Endothelial cell of umbilical vein (primary cell): Measurements from ENCODE around the gene PI4K2B. TPM values are rescaled to one million over a fixed set of nuclear protein-coding genes. Genes with fewer than 3 reads are reported as not detected.

ENCODE experiments used
- BruUV-seq: library from RNA; stranded (reverse); fragments of 400-500 nt; replicated peaks from 2 replicates; lab custom pipeline; 2021; lab: Mats Ljungman, UMichigan
- CTCF ChIA-PET: fragments of 300-600, 350-600 bp; sonication (Branson Sonifier 250); formaldehyde crosslinking; loops from one replicate; lab custom pipeline; 2021; ENCODE audit warnings: antibody characterized with exemption, inconsistent platforms; lab: Charles Lee
- POLR2A ChIA-PET: fragments of 300-600, 350-600 bp; sonication (Branson Sonifier 250); formaldehyde crosslinking; loops from one replicate; lab custom pipeline; 2021; ENCODE audit warnings: antibody characterized with exemption, inconsistent platforms; lab: Charles Lee
- DNase-seq: peaks from one replicate; pipeline ENCODE4 v3.0.0-alpha.2; 2011; ENCODE audit warnings: low read depth, low spot score
- FAIRE-seq: peaks from 2 replicates; lab custom pipeline; 2011; peaks lifted over from hg19 to GRCh38; lab: Jason Lieb, UNC
- H2AFZ ChIP-seq: 2 replicates; pipeline ENCODE4 v1.6.0; 2012; ENCODE audit warnings: low read depth, low read length, control low read depth, inconsistent platforms
- H3K27ac ChIP-seq: 2 replicates; pipeline ENCODE4 v1.5.1; 2011; ENCODE audit warnings: low read depth, mild to moderate bottlenecking, control low read depth, low read length, moderate library complexity; ENCODE audit not compliant: insufficient read depth
- H3K27me3 ChIP-seq, 2 experiments: 2 replicates each; pipeline versions ENCODE4 v1.6.0 to v1.6.1; 2011; ENCODE audit warnings: low read length in 2 of 2, mixed read lengths in 1 of 2; ENCODE audit not compliant: control insufficient read depth in 2 of 2, insufficient read depth in 2 of 2
- H3K36me3 ChIP-seq, 2 experiments: 2 replicates in 1 of 2; 3 replicates in 1 of 2; pipeline ENCODE4 v1.5.1; 2011; ENCODE audit warnings: low read length in 2 of 2, mild to moderate bottlenecking in 1 of 2, moderate library complexity in 1 of 2; ENCODE audit not compliant: control insufficient read depth in 2 of 2, insufficient read depth in 2 of 2; ENCODE audit errors: extremely low read depth in 1 of 2
- H3K4me1 ChIP-seq: 3 replicates; pipeline ENCODE4 v1.5.1; 2011; ENCODE audit warnings: mild to moderate bottlenecking, low read length; ENCODE audit not compliant: control insufficient read depth, insufficient read depth; ENCODE audit errors: extremely low read depth
- H3K4me2 ChIP-seq: 2 replicates; pipeline ENCODE4 v1.6.1; 2011; ENCODE audit warnings: low read length, control low read depth, mixed read lengths; ENCODE audit not compliant: insufficient read depth
- H3K4me3 ChIP-seq, 3 experiments: fragments of 200-600 bp in 1 of 3; sonication (generic), shearing (Covaris generic) in 1 of 3; replicated peaks in 1 of 3; 2 replicates each; pipeline ENCODE4 v1.5.1; 2011 to 2016; ENCODE audit warnings: control low read depth in 3 of 3, low read length in 3 of 3, mild to moderate bottlenecking in 2 of 3, inconsistent platforms in 1 of 3, low read depth in 1 of 3, moderate library complexity in 1 of 3; ENCODE audit not compliant: insufficient read depth in 1 of 3
- H3K79me2 ChIP-seq: 2 replicates; pipeline ENCODE4 v1.6.0; 2012; ENCODE audit warnings: low read length, inconsistent platforms; ENCODE audit not compliant: control insufficient read depth, insufficient read depth
- H3K9ac ChIP-seq: replicated peaks from 2 replicates; pipeline ENCODE3; 2011; ENCODE audit warnings: low read length, control low read depth; ENCODE audit not compliant: insufficient read depth; ENCODE audit errors: extremely low read depth
- H3K9me1 ChIP-seq: replicated peaks from 3 replicates; pipeline ENCODE4 v1.6.0; 2011; ENCODE audit warnings: mild to moderate bottlenecking, low read length; ENCODE audit not compliant: control insufficient read depth, insufficient read depth; ENCODE audit errors: extremely low read depth
- H3K9me3 ChIP-seq: replicated peaks from 2 replicates; pipeline ENCODE4 v1.5.1; 2012; ENCODE audit warnings: low read length, inconsistent platforms; ENCODE audit not compliant: control insufficient read depth, insufficient read depth
- H4K20me1 ChIP-seq: replicated peaks from 2 replicates; pipeline ENCODE3; 2011; ENCODE audit warnings: mild to moderate bottlenecking, low read length; ENCODE audit not compliant: control insufficient read depth, insufficient read depth; ENCODE audit errors: extremely low read depth
- EZH2 ChIP-seq: IDR thresholded peaks from 2 replicates; pipeline ENCODE4 v1.6.1; 2012; ENCODE audit warnings: borderline replicate concordance, low read depth, mild to moderate bottlenecking, moderate library complexity, low read length, inconsistent platforms; ENCODE audit not compliant: severe bottlenecking
- FOS ChIP-seq: IDR thresholded peaks from 2 replicates; pipeline ENCODE4 v1.6.1; 2011; ENCODE audit warnings: mild to moderate bottlenecking, low read length, moderate library complexity, borderline replicate concordance; ENCODE audit not compliant: insufficient read depth
- GATA2 ChIP-seq: IDR thresholded peaks from 2 replicates; pipeline ENCODE4 v1.7.0; 2011; ENCODE audit warnings: low read depth, mild to moderate bottlenecking, moderate library complexity, mixed read lengths, low read length; ENCODE audit not compliant: insufficient read length, insufficient read depth
- JUN ChIP-seq: IDR thresholded peaks from 2 replicates; pipeline ENCODE4 v1.6.1; 2011; ENCODE audit warnings: borderline replicate concordance, low read depth; ENCODE audit not compliant: insufficient read length, insufficient read depth
- MYC ChIP-seq: IDR thresholded peaks from one replicate; pipeline ENCODE4 v1.6.1; 2011; ENCODE audit warnings: mild to moderate bottlenecking, low read depth, low read length
- POLR2A ChIP-seq: IDR thresholded peaks from 2 replicates; pipeline ENCODE4 v1.6.1; 2012; ENCODE audit warnings: low read depth, mild to moderate bottlenecking, control low read depth, low read length
- POLR2AphosphoS5 ChIP-seq: IDR thresholded peaks from 2 replicates; pipeline ENCODE4 v1.6.1; 2012; ENCODE audit warnings: low read depth, mild to moderate bottlenecking, control low read depth, low read length, moderate library complexity; ENCODE audit not compliant: insufficient read depth
- dilution Hi-C: fragments of 300-500 bp; cut with MboI; formaldehyde crosslinking; loops from one replicate; pipeline ENCODE4 v1.15.0; 2019; ENCODE audit warnings: low sequenced_read_pairs; ENCODE audit not compliant: extremely low pct_ligation_motif_present
- intact Hi-C: fragments of 100-400 bp; cut with micrococcal nuclease; formaldehyde crosslinking; loops from one replicate; pipeline ENCODE4 v1.10.0; 2022
- polyA plus RNA-seq, 4 experiments: library from polyadenylated mRNA; depleted of rRNA in 3 of 4; stranded (reverse) in 3 of 4; unstranded in 1 of 4; fragments of >200 nt; gene quantifications; 2 replicates each; pipeline versions ENCODE4 v1.2.1 to v1.2.3, GENCODE V29; 2011 to 2012; ENCODE audit warnings: missing spikeins in 1 of 4
- total RNA-seq: library from RNA; stranded (reverse); gene quantifications from 2 replicates; pipeline ENCODE4 v1.2.3, GENCODE V29; 2021
- TF ChIP-seq, protein P1 (sequence below), 2 donors: IDR thresholded peaks; 1 replicate in 1 of 2; 2 replicates in 1 of 2; pipeline ENCODE4 v1.5.1; 2011; ENCODE audit warnings: low read length in 2 of 2, mild to moderate bottlenecking in 2 of 2, moderate library complexity in 2 of 2, control low read depth in 1 of 2, inconsistent platforms in 1 of 2, low read depth in 1 of 2; ENCODE audit not compliant: insufficient read depth in 1 of 2; ENCODE audit errors: extremely low read depth in 1 of 2
- TF ChIP-seq, protein P2 (sequence below): IDR thresholded peaks from 2 replicates; pipeline ENCODE4 v1.6.1; 2011; ENCODE audit not compliant: insufficient read depth, insufficient read length

The PI4K2B gene
- total and polyA plus RNA-seq, 2 donors (not counting 3 experiments of a cell fraction or from before 2014, with no cell fraction given) = 3.5 to 19.3 TPM

DNA sequence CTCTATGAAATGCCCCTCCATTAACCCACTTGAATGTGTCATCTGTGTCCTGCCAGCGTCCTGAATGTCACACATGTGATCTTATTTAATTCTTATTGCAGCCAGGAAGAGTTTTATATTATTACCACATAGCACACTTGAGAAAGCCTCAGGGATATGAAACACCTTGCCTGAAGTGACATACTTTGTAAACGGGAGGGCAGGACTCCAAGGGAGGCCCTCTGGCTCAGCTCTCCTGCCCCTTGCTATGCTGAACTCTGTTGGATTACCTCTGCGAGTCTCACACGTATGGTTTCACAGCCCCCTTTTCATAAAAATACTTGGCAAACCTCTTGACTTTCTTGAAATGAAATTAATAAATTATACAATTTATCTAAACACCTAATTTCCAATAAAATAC, 67.6 kb downstream of the PI4K2B start:
- intact Hi-C loops = no loop called here
- CTCF ChIA-PET = interaction anchor here (2.0 kb wide), 1 partner anchor 11 kb away, joined by 5 read pairs; the partner anchor contains the start of gene ZCCHC4

More for the DNA sequence above, 67.6 kb downstream of the PI4K2B start:
- Histone ChIP-seq H3K79me2 (no peaks in the 10 kb centered on the region), H3K27ac (no peak overlapping the region), H2AFZ (no peak overlapping the region), H3K9me1 (no peaks in the 10 kb centered on the region), H3K27me3 (peaks cover 7 to 15% of the 10 kb centered on the region in 2 experiments), H3K36me3 (no peaks in the 10 kb centered on the region), H4K20me1 (no peaks in the 10 kb centered on the region), H3K9me3 (no peaks in the 10 kb centered on the region), H3K4me1 (no peaks in the 10 kb centered on the region), H3K4me3 (no peak overlapping the region), H3K9ac (no peak overlapping the region), H3K4me2 (no peak overlapping the region)
- FAIRE-seq (no peak), DNase-seq (no peak)
- BruUV-seq = no TSS peak
- TF ChIP-seq JUN = no peak
- no peak for TF ChIP-seq EZH2
- TF ChIP-seq MYC = no peak
- no peak for TF ChIP-seq POLR2AphosphoS5
- no peak for TF ChIP-seq FOS
- TF ChIP-seq GATA2 = no peak
- TF ChIP-seq, protein P1, sequence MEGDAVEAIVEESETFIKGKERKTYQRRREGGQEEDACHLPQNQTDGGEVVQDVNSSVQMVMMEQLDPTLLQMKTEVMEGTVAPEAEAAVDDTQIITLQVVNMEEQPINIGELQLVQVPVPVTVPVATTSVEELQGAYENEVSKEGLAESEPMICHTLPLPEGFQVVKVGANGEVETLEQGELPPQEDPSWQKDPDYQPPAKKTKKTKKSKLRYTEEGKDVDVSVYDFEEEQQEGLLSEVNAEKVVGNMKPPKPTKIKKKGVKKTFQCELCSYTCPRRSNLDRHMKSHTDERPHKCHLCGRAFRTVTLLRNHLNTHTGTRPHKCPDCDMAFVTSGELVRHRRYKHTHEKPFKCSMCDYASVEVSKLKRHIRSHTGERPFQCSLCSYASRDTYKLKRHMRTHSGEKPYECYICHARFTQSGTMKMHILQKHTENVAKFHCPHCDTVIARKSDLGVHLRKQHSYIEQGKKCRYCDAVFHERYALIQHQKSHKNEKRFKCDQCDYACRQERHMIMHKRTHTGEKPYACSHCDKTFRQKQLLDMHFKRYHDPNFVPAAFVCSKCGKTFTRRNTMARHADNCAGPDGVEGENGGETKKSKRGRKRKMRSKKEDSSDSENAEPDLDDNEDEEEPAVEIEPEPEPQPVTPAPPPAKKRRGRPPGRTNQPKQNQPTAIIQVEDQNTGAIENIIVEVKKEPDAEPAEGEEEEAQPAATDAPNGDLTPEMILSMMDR (IDR thresholded peaks at IDR 0.05; ENCODE audit: extremely low read depth in 1 of 2, insufficient read depth in 1 of 2, low read depth in 1 of 2, low read length in 2 of 2) = no peak
- no peak for TF ChIP-seq POLR2A
- TF ChIP-seq, protein P2, sequence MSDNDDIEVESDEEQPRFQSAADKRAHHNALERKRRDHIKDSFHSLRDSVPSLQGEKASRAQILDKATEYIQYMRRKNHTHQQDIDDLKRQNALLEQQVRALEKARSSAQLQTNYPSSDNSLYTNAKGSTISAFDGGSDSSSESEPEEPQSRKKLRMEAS = no peak
- dilution Hi-C loops = no loop called here
- POLR2A ChIA-PET = no interaction called here
